Measurements from ENCODE around the gene SLC25A36.
"Not testable (repeated sequence)": the region's sequence is repeated elsewhere in the genome, so short reads cannot be mapped to it uniquely, and the experiment has no call there.

Gene SLC25A36

GRCh38 chr3:141011232-141011996, 69.8 kb downstream of the SLC25A36 start:
- H3K9ac ChIP-seq (ENCODE audit: low read length in 5 of 5): no peak overlapping the region
- H3K36me3 ChIP-seq (ENCODE audit: control insufficient read depth in 5 of 5, insufficient read depth in 5 of 5, low read length in 5 of 5): no peaks in the 10 kb centered on the region
- peaks cover 0 to 6% (median 5%) of the 10 kb centered on the region in 5 donors for H3K4me1 ChIP-seq (ENCODE audit: control insufficient read depth in 5 of 5, insufficient read depth in 5 of 5, low read length in 5 of 5)
- H3K27ac ChIP-seq (ENCODE audit: low read depth, low read length): no peak overlapping the region
- no peak overlapping the region for H3K4me3 ChIP-seq (ENCODE audit: low read depth in 1 of 5, low read length in 5 of 5)
- H3K9me3 ChIP-seq (ENCODE audit: control insufficient read depth in 5 of 5, low read length in 5 of 5): no peaks in the 10 kb centered on the region
- peaks cover 0 to 7% (median 3%) of the 10 kb centered on the region in 5 donors for H3K27me3 ChIP-seq (ENCODE audit: control insufficient read depth in 5 of 5, insufficient read depth in 4 of 5, low read length in 5 of 5)

GRCh38 chr3:141011997-141012262, 70.3 kb downstream of the SLC25A36 start:
- peaks cover 0 to 6% (median 5%) of the 10 kb centered on the region in 5 donors for H3K4me1 ChIP-seq (ENCODE audit: control insufficient read depth in 5 of 5, insufficient read depth in 5 of 5, low read length in 5 of 5)
- H3K9me3 ChIP-seq (ENCODE audit: control insufficient read depth in 5 of 5, low read length in 5 of 5): no peaks in the 10 kb centered on the region
- H3K9ac ChIP-seq (ENCODE audit: low read length in 5 of 5): no peak overlapping the region
- H3K27me3 ChIP-seq (ENCODE audit: control insufficient read depth in 5 of 5, insufficient read depth in 4 of 5, low read length in 5 of 5): peaks cover 0 to 7% (median 3%) of the 10 kb centered on the region in 5 donors
- H3K27ac ChIP-seq (ENCODE audit: low read depth, low read length): no peak overlapping the region
- no peak overlapping the region for H3K4me3 ChIP-seq (ENCODE audit: low read depth in 1 of 5, low read length in 5 of 5)
- H3K36me3 ChIP-seq (ENCODE audit: control insufficient read depth in 5 of 5, insufficient read depth in 5 of 5, low read length in 5 of 5): no peaks in the 10 kb centered on the region

- Histone ChIP-seq H3K4me1 (ENCODE audit: control insufficient read depth in 5 of 5, insufficient read depth in 5 of 5, low read length in 5 of 5) (peaks cover 0 to 6% (median 5%) of the 10 kb centered on the region in 5 donors), H3K9ac (ENCODE audit: low read length in 5 of 5) (no peak overlapping the region), H3K4me3 (ENCODE audit: low read depth in 1 of 5, low read length in 5 of 5) (no peak overlapping the region), H3K36me3 (ENCODE audit: control insufficient read depth in 5 of 5, insufficient read depth in 5 of 5, low read length in 5 of 5) (no peaks in the 10 kb centered on the region), H3K27ac (ENCODE audit: low read depth, low read length) (no peak overlapping the region), H3K27me3 (ENCODE audit: control insufficient read depth in 5 of 5, insufficient read depth in 4 of 5, low read length in 5 of 5) (peaks cover 0 to 7% (median 3%) of the 10 kb centered on the region in 5 donors), H3K9me3 (ENCODE audit: control insufficient read depth in 5 of 5, low read length in 5 of 5) (no peaks in the 10 kb centered on the region)
These were observed 70.9 kb downstream of the SLC25A36 start for GRCh38 chr3:141012571-141012970.

- Histone ChIP-seq H3K27me3 (ENCODE audit: control insufficient read depth in 5 of 5, insufficient read depth in 4 of 5, low read length in 5 of 5) (peaks cover 0 to 6% (median 3%) of the 10 kb centered on the region in 5 donors), H3K36me3 (ENCODE audit: control insufficient read depth in 5 of 5, insufficient read depth in 5 of 5, low read length in 5 of 5) (no peaks in the 10 kb centered on the region), H3K4me1 (ENCODE audit: control insufficient read depth in 5 of 5, insufficient read depth in 5 of 5, low read length in 5 of 5) (peaks cover 0 to 6% (median 5%) of the 10 kb centered on the region in 5 donors), H3K9ac (ENCODE audit: low read length in 5 of 5) (no peak overlapping the region), H3K4me3 (ENCODE audit: low read depth in 1 of 5, low read length in 5 of 5) (no peak overlapping the region), H3K9me3 (ENCODE audit: control insufficient read depth in 5 of 5, low read length in 5 of 5) (no peaks in the 10 kb centered on the region), H3K27ac (ENCODE audit: low read depth, low read length) (no peak overlapping the region)
These were observed 73.8 kb downstream of the SLC25A36 start for GRCh38 chr3:141015481-141015880.

GRCh38 chr3:141017366-141018322, 76.0 kb downstream of the SLC25A36 start:
- not testable (repeated sequence) for H3K9ac ChIP-seq (ENCODE audit: low read length in 5 of 5); H3K9me3 ChIP-seq (ENCODE audit: control insufficient read depth in 5 of 5, low read length in 5 of 5); H3K4me3 ChIP-seq (ENCODE audit: low read depth in 1 of 5, low read length in 5 of 5); H3K27me3 ChIP-seq (ENCODE audit: control insufficient read depth in 5 of 5, insufficient read depth in 4 of 5, low read length in 5 of 5); H3K36me3 ChIP-seq (ENCODE audit: control insufficient read depth in 5 of 5, insufficient read depth in 5 of 5, low read length in 5 of 5); H3K4me1 ChIP-seq (ENCODE audit: control insufficient read depth in 5 of 5, insufficient read depth in 5 of 5, low read length in 5 of 5); H3K27ac ChIP-seq (ENCODE audit: low read depth, low read length)

- Histone ChIP-seq H3K36me3 (ENCODE audit: control insufficient read depth in 5 of 5, insufficient read depth in 5 of 5, low read length in 5 of 5) (no peaks in the 10 kb centered on the region), H3K9me3 (ENCODE audit: control insufficient read depth in 5 of 5, low read length in 5 of 5) (no peaks in the 10 kb centered on the region), H3K4me1 (ENCODE audit: control insufficient read depth in 5 of 5, insufficient read depth in 5 of 5, low read length in 5 of 5) (no peaks in the 10 kb centered on the region), H3K9ac (ENCODE audit: low read length in 5 of 5) (no peak overlapping the region), H3K27ac (ENCODE audit: low read depth, low read length) (no peak overlapping the region), H3K27me3 (ENCODE audit: control insufficient read depth in 5 of 5, insufficient read depth in 4 of 5, low read length in 5 of 5) (peaks cover 0 to 3% (median 0%) of the 10 kb centered on the region in 5 donors), H3K4me3 (ENCODE audit: low read depth in 1 of 5, low read length in 5 of 5) (no peak overlapping the region)
These were observed 77.6 kb downstream of the SLC25A36 start for GRCh38 chr3:141019244-141019643.

GRCh38 chr3:141020143-141020830, 78.7 kb downstream of the SLC25A36 start:
- Histone ChIP-seq H3K4me3 (ENCODE audit: low read depth in 1 of 5, low read length in 5 of 5) (no peak overlapping the region), H3K27ac (ENCODE audit: low read depth, low read length) (no peak overlapping the region), H3K9ac (ENCODE audit: low read length in 5 of 5) (no peak overlapping the region), H3K4me1 (ENCODE audit: control insufficient read depth in 5 of 5, insufficient read depth in 5 of 5, low read length in 5 of 5) (no peaks in the 10 kb centered on the region), H3K9me3 (ENCODE audit: control insufficient read depth in 5 of 5, low read length in 5 of 5) (no peaks in the 10 kb centered on the region), H3K36me3 (ENCODE audit: control insufficient read depth in 5 of 5, insufficient read depth in 5 of 5, low read length in 5 of 5) (no peaks in the 10 kb centered on the region), H3K27me3 (ENCODE audit: control insufficient read depth in 5 of 5, insufficient read depth in 4 of 5, low read length in 5 of 5) (peaks cover 0 to 3% (median 0%) of the 10 kb centered on the region in 5 donors)

- no peak overlapping the region for H3K4me3 ChIP-seq (ENCODE audit: low read depth in 1 of 5, low read length in 5 of 5)
- no peaks in the 10 kb centered on the region for H3K9me3 ChIP-seq (ENCODE audit: control insufficient read depth in 5 of 5, low read length in 5 of 5)
- peaks cover 0 to under 1% (median 0%) of the 10 kb centered on the region in 5 donors for H3K27me3 ChIP-seq (ENCODE audit: control insufficient read depth in 5 of 5, insufficient read depth in 4 of 5, low read length in 5 of 5)
- H3K9ac ChIP-seq (ENCODE audit: low read length in 5 of 5): no peak overlapping the region
- no peak overlapping the region for H3K27ac ChIP-seq (ENCODE audit: low read depth, low read length)
- no peaks in the 10 kb centered on the region for H3K4me1 ChIP-seq (ENCODE audit: control insufficient read depth in 5 of 5, insufficient read depth in 5 of 5, low read length in 5 of 5)
- H3K36me3 ChIP-seq (ENCODE audit: control insufficient read depth in 5 of 5, insufficient read depth in 5 of 5, low read length in 5 of 5): no peaks in the 10 kb centered on the region
These were observed 79.6 kb downstream of the SLC25A36 start for GRCh38 chr3:141021261-141021660.

All from subcutaneous abdominal adipose tissue (tissue), 5 donors.